OCI-LY1 (cell line): ENCODE data around the gene KCNIP4.

Experiments used
- H2AFZ ChIP-seq: fragments of 200-600 bp; sonication (generic), shearing (Covaris generic); 2 replicates; pipeline ENCODE4 v1.6.0; 2014; ENCODE audit warnings: antibody characterized with exemption, mild to moderate bottlenecking, low read length
- H3F3A ChIP-seq: fragments of 200-600 bp; sonication (generic), shearing (Covaris generic); 2 replicates; pipeline ENCODE4 v1.6.0; 2014; ENCODE audit warnings: mild to moderate bottlenecking, antibody characterized with exemption, low read length, moderate library complexity; ENCODE audit not compliant: insufficient read depth
- H3K27ac ChIP-seq: fragments of 200-600 bp; sonication (generic); 2 replicates; pipeline ENCODE4 v1.5.1; 2014; ENCODE audit warnings: low read length, mixed run types, mild to moderate bottlenecking, low read depth; ENCODE audit not compliant: poor library complexity, severe bottlenecking
- H3K27me3 ChIP-seq: fragments of 200-600 bp; sonication (generic); 2 replicates; pipeline ENCODE4 v1.6.0; 2014; ENCODE audit warnings: antibody characterized with exemption, mild to moderate bottlenecking, low read length, moderate library complexity; ENCODE audit not compliant: insufficient read depth
- H3K36me3 ChIP-seq: fragments of 200-600 bp; sonication (generic); 2 replicates; pipeline ENCODE4 v1.6.1; 2014; ENCODE audit warnings: mild to moderate bottlenecking, antibody characterized with exemption, low read length, moderate library complexity, mixed read lengths; ENCODE audit not compliant: insufficient read depth
- H3K4me1 ChIP-seq: fragments of 200-600 bp; sonication (generic); 2 replicates; pipeline ENCODE4 v1.5.1; 2014; ENCODE audit warnings: mild to moderate bottlenecking, low read length, moderate library complexity; ENCODE audit not compliant: insufficient read depth, severe bottlenecking
- H3K4me2 ChIP-seq: fragments of 200-600 bp; sonication (generic), shearing (Covaris generic); 2 replicates; pipeline ENCODE4 v1.6.1; 2014; ENCODE audit warnings: low read length
- H3K4me3 ChIP-seq: fragments of 200-600 bp; sonication (generic); 2 replicates; pipeline ENCODE4 v1.5.1; 2014; ENCODE audit warnings: low read length, low read depth, mild to moderate bottlenecking, mixed read lengths; ENCODE audit not compliant: poor library complexity, severe bottlenecking
- H3K79me2 ChIP-seq: fragments of 200-600 bp; shearing (Covaris generic); 2 replicates; pipeline ENCODE4 v1.6.1; 2016; ENCODE audit warnings: mixed run types, low read length, mixed read lengths; ENCODE audit not compliant: insufficient read depth
- H3K9ac ChIP-seq: fragments of 200-600 bp; sonication (generic), shearing (Covaris generic); 2 replicates; pipeline ENCODE4 v1.6.1; 2014; ENCODE audit warnings: mild to moderate bottlenecking, low read length, mixed read lengths
- H3K9me2 ChIP-seq: fragments of 200-600 bp; sonication (generic), shearing (Covaris generic); 2 replicates; pipeline ENCODE4 v1.6.1; 2014; ENCODE audit warnings: low read depth, mild to moderate bottlenecking, low read length, mixed read lengths
- H3K9me3 ChIP-seq: fragments of 200-600 bp; shearing (Covaris generic); 2 replicates; pipeline ENCODE4 v1.6.1; 2014; ENCODE audit warnings: low read length, mixed read lengths
- H4K20me1 ChIP-seq: fragments of 200-600 bp; sonication (generic), shearing (Covaris generic); 2 replicates; pipeline ENCODE4 v1.6.0; 2016; ENCODE audit warnings: mild to moderate bottlenecking, low read length; ENCODE audit not compliant: insufficient read depth
- EZH2 ChIP-seq: fragments of 200-600 bp; sonication (generic), shearing (Covaris generic); IDR thresholded peaks from 2 replicates; pipeline ENCODE4 v1.8.0; 2017; ENCODE audit warnings: borderline replicate concordance, mixed run types, mild to moderate bottlenecking, antibody characterized with exemption, low read length, moderate library complexity, mixed read lengths
- TF ChIP-seq, protein P1 (sequence below): fragments of 200-600 bp; sonication (generic), shearing (Covaris generic); IDR thresholded peaks from 2 replicates; pipeline ENCODE4 v1.5.1; 2017; ENCODE audit warnings: mild to moderate bottlenecking, antibody characterized with exemption, low read length, moderate library complexity, mixed read lengths

Gene KCNIP4

DNA sequence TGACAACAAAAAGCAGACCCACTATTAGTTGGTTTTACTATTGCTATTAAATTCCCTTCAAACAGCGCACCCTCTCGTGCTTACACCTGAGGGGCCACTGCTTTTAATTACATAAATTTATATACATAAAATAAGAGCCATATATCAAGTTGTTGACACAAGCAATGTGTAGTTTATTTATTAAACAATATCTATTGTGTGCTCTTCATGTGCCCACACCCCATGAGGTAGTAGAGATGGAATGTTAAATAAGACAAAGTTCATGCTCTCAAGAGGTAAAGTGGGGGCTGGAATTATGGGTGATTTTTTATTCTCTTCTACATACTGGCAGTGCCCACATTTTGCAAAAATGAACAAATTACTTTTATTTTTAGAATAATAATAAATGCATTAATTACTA is 47.3 kb downstream of the KCNIP4 start:
- H4K20me1 ChIP-seq, result no peaks in the 10 kb centered on the region
- H3K9me3 ChIP-seq, result no peaks in the 10 kb centered on the region
- H3K79me2 ChIP-seq, result no peaks in the 10 kb centered on the region
- H3K4me3 ChIP-seq, result no peak overlapping the region
- H2AFZ ChIP-seq, result no peak overlapping the region
- no peak overlapping the region for H3K27ac ChIP-seq
- H3F3A ChIP-seq, result no peaks in the 10 kb centered on the region
- no peak overlapping the region for H3K9ac ChIP-seq
- TF ChIP-seq, protein P1, sequence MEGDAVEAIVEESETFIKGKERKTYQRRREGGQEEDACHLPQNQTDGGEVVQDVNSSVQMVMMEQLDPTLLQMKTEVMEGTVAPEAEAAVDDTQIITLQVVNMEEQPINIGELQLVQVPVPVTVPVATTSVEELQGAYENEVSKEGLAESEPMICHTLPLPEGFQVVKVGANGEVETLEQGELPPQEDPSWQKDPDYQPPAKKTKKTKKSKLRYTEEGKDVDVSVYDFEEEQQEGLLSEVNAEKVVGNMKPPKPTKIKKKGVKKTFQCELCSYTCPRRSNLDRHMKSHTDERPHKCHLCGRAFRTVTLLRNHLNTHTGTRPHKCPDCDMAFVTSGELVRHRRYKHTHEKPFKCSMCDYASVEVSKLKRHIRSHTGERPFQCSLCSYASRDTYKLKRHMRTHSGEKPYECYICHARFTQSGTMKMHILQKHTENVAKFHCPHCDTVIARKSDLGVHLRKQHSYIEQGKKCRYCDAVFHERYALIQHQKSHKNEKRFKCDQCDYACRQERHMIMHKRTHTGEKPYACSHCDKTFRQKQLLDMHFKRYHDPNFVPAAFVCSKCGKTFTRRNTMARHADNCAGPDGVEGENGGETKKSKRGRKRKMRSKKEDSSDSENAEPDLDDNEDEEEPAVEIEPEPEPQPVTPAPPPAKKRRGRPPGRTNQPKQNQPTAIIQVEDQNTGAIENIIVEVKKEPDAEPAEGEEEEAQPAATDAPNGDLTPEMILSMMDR, result no peak
- TF ChIP-seq EZH2, result no peak
- H3K36me3 ChIP-seq, result no peaks in the 10 kb centered on the region
- H3K4me2 ChIP-seq, result no peak overlapping the region
- no peaks in the 10 kb centered on the region for H3K27me3 ChIP-seq
- no peaks in the 10 kb centered on the region for H3K4me1 ChIP-seq
- no peaks in the 10 kb centered on the region for H3K9me2 ChIP-seq

DNA sequence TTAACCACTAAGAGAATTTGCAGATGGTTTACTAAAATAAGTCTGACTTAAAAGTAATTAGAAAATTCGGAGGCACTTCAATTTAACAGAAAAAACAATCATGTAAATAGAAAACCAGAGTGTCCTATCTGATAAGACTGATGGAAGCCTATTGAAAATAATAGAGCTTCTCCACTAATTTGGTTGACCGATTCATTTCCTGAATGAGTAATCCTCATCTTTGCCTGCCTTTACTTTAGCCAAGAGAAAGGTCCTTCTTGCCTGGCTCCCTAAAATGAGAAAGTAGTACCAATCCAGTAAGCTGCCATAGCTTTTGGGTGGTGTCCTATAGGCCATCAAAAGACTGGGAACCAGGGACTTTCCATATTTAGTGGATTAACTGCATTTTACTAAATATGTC is 48.4 kb downstream of the KCNIP4 start:
- TF ChIP-seq EZH2, result no peak
- TF ChIP-seq, protein P1, result no peak
- H3K4me2 ChIP-seq, result no peak overlapping the region
- H3K4me1 ChIP-seq, result no peaks in the 10 kb centered on the region
- H3K4me3 ChIP-seq, result no peak overlapping the region
- no peak overlapping the region for H3K9ac ChIP-seq
- no peak overlapping the region for H3K27ac ChIP-seq
- no peaks in the 10 kb centered on the region for H3F3A ChIP-seq
- no peaks in the 10 kb centered on the region for H3K27me3 ChIP-seq
- H3K9me3 ChIP-seq, result no peaks in the 10 kb centered on the region
- H3K79me2 ChIP-seq, result no peaks in the 10 kb centered on the region
- H2AFZ ChIP-seq, result no peak overlapping the region
- H3K36me3 ChIP-seq, result no peaks in the 10 kb centered on the region
- H4K20me1 ChIP-seq, result no peaks in the 10 kb centered on the region
- no peaks in the 10 kb centered on the region for H3K9me2 ChIP-seq

DNA sequence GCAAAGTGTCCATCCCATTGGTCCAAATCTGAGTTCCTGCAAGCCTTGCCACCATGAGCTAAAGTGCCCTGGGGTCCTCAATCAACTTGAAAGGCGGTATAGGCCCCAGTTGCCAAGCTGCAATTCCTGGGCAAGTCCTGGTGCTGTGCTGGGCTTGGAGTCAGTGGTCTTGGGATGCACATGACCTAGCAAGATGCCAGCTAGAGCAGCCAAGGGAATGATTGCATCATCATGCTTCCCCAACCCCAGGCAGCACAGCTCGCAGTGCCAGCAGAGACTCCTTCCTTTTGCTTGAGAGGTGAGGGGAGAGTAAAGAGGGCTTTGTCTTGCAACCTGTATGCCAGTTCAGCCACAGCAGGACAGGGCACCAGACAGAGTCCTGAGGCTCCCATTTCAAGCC is 50.5 kb downstream of the KCNIP4 start:
- no peak overlapping the region for H3K9ac ChIP-seq
- H3K9me3 ChIP-seq, result no peaks in the 10 kb centered on the region
- TF ChIP-seq, protein P1, result no peak
- TF ChIP-seq EZH2, result no peak

More for the DNA sequence above, 50.5 kb downstream of the KCNIP4 start:
- Histone ChIP-seq H4K20me1 (no peaks in the 10 kb centered on the region), H3K4me1 (no peaks in the 10 kb centered on the region), H2AFZ (no peak overlapping the region), H3F3A (no peaks in the 10 kb centered on the region), H3K27ac (no peak overlapping the region), H3K27me3 (no peaks in the 10 kb centered on the region), H3K9me2 (no peaks in the 10 kb centered on the region), H3K4me3 (no peak overlapping the region), H3K79me2 (no peaks in the 10 kb centered on the region), H3K4me2 (no peak overlapping the region), H3K36me3 (no peaks in the 10 kb centered on the region)
